Mucosa of stomach (tissue), 1 donor: ENCODE data around the gene ZBTB38.

Experiments used
- H3K27me3 ChIP-seq: one replicate; pipeline ENCODE4 v1.7.0; 2013; ENCODE audit warnings: mild to moderate bottlenecking, low read length; ENCODE audit not compliant: control insufficient read depth, insufficient read depth
- H3K36me3 ChIP-seq: one replicate; pipeline ENCODE4 v1.7.0; 2013; ENCODE audit warnings: low read length; ENCODE audit not compliant: control insufficient read depth, insufficient read depth
- H3K4me1 ChIP-seq: one replicate; pipeline ENCODE4 v1.7.0; 2013; ENCODE audit warnings: mild to moderate bottlenecking, low read length; ENCODE audit not compliant: control insufficient read depth, insufficient read depth
- H3K4me3 ChIP-seq: one replicate; pipeline ENCODE4 v1.7.0; 2013; ENCODE audit warnings: low read length
- H3K9ac ChIP-seq: one replicate; pipeline ENCODE4 v1.7.0; 2013; ENCODE audit warnings: mild to moderate bottlenecking, low read length, moderate library complexity
- H3K9me3 ChIP-seq: one replicate; pipeline ENCODE4 v1.7.0; 2013; ENCODE audit warnings: mild to moderate bottlenecking, low read length, moderate library complexity; ENCODE audit not compliant: control insufficient read depth
- donor health status: Pancreatic carcinoma.

Gene ZBTB38

GRCh38 chr3:141405025-141405424 lies 36.7 kb downstream of the ZBTB38 start:
- H3K4me3 ChIP-seq, result no peak overlapping the region
- no peaks in the 10 kb centered on the region for H3K9me3 ChIP-seq
- no peaks in the 10 kb centered on the region for H3K27me3 ChIP-seq
- H3K36me3 ChIP-seq, result peaks cover 4% of the 10 kb centered on the region
- H3K9ac ChIP-seq, result no peak overlapping the region
- peaks cover 28% of the 10 kb centered on the region for H3K4me1 ChIP-seq

- H3K9me3 ChIP-seq, result no peaks in the 10 kb centered on the region
- H3K4me1 ChIP-seq, result peaks cover 29% of the 10 kb centered on the region
- peaks cover 4% of the 10 kb centered on the region for H3K36me3 ChIP-seq
- H3K9ac ChIP-seq, result no peak overlapping the region
- no peak overlapping the region for H3K4me3 ChIP-seq
- H3K27me3 ChIP-seq, result no peaks in the 10 kb centered on the region
Observed at GRCh38 chr3:141405591-141405990, 37.3 kb downstream of the ZBTB38 start.

- H3K27me3 ChIP-seq, result no peaks in the 10 kb centered on the region
- H3K4me3 ChIP-seq, result no peak overlapping the region
- H3K9ac ChIP-seq, result no peak overlapping the region
- peaks cover 34% of the 10 kb centered on the region for H3K4me1 ChIP-seq
- H3K9me3 ChIP-seq, result no peaks in the 10 kb centered on the region
- H3K36me3 ChIP-seq, result peaks cover 4% of the 10 kb centered on the region
Observed at GRCh38 chr3:141406265-141406664, 38.0 kb downstream of the ZBTB38 start.

GRCh38 chr3:141407047-141407446 lies 38.7 kb downstream of the ZBTB38 start:
- Histone ChIP-seq H3K9me3 (no peaks in the 10 kb centered on the region), H3K4me1 (peaks cover 36% of the 10 kb centered on the region), H3K27me3 (no peaks in the 10 kb centered on the region), H3K36me3 (peaks cover 4% of the 10 kb centered on the region), H3K9ac (no peak overlapping the region), H3K4me3 (no peak overlapping the region)

- H3K36me3 ChIP-seq, result peaks cover 4% of the 10 kb centered on the region
- no peak overlapping the region for H3K4me3 ChIP-seq
- H3K27me3 ChIP-seq, result no peaks in the 10 kb centered on the region
- H3K9ac ChIP-seq, result no peak overlapping the region
- H3K9me3 ChIP-seq, result no peaks in the 10 kb centered on the region
- H3K4me1 ChIP-seq, result peaks cover 43% of the 10 kb centered on the region
Observed at GRCh38 chr3:141407825-141408224, 39.5 kb downstream of the ZBTB38 start.

GRCh38 chr3:141408596-141408995 lies 40.3 kb downstream of the ZBTB38 start:
- no peak overlapping the region for H3K9ac ChIP-seq
- H3K9me3 ChIP-seq, result no peaks in the 10 kb centered on the region
- H3K36me3 ChIP-seq, result peaks cover 4% of the 10 kb centered on the region
- no peaks in the 10 kb centered on the region for H3K27me3 ChIP-seq
- peaks cover 51% of the 10 kb centered on the region for H3K4me1 ChIP-seq
- H3K4me3 ChIP-seq, result no peak overlapping the region

- no peaks in the 10 kb centered on the region for H3K27me3 ChIP-seq
- peaks cover 4% of the 10 kb centered on the region for H3K36me3 ChIP-seq
- H3K9me3 ChIP-seq, result no peaks in the 10 kb centered on the region
- H3K4me3 ChIP-seq, result no peak overlapping the region
- H3K4me1 ChIP-seq, result peaks cover 58% of the 10 kb centered on the region
- H3K9ac ChIP-seq, result peak overlapping the region; percentile 9
Observed at GRCh38 chr3:141409940-141410241, 41.6 kb downstream of the ZBTB38 start.

- Histone ChIP-seq H3K9ac (peak overlapping the region; percentile 9), H3K36me3 (peaks cover 7% of the 10 kb centered on the region), H3K27me3 (no peaks in the 10 kb centered on the region), H3K4me1 (peaks cover 63% of the 10 kb centered on the region), H3K4me3 (no peak overlapping the region), H3K9me3 (no peaks in the 10 kb centered on the region)
Observed at GRCh38 chr3:141410408-141410807, 42.1 kb downstream of the ZBTB38 start.

GRCh38 chr3:141410846-141411245 lies 42.5 kb downstream of the ZBTB38 start:
- peaks cover 65% of the 10 kb centered on the region for H3K4me1 ChIP-seq
- H3K9ac ChIP-seq, result peak overlapping the region; percentile 9
- H3K4me3 ChIP-seq, result no peak overlapping the region
- H3K36me3 ChIP-seq, result peaks cover 10% of the 10 kb centered on the region
- no peaks in the 10 kb centered on the region for H3K27me3 ChIP-seq
- no peaks in the 10 kb centered on the region for H3K9me3 ChIP-seq

GRCh38 chr3:141411251-141411771 lies 43.0 kb downstream of the ZBTB38 start:
- Histone ChIP-seq H3K9me3 (no peaks in the 10 kb centered on the region), H3K9ac (peak overlapping the region; percentile 9), H3K4me1 (peaks cover 65% of the 10 kb centered on the region), H3K36me3 (peaks cover 9% of the 10 kb centered on the region), H3K27me3 (no peaks in the 10 kb centered on the region), H3K4me3 (no peak overlapping the region)

GRCh38 chr3:141412087-141412935 lies 44.0 kb downstream of the ZBTB38 start:
- Histone ChIP-seq H3K9me3 (no peaks in the 10 kb centered on the region), H3K4me3 (peak overlapping the region; percentile 64), H3K36me3 (peaks cover 6% of the 10 kb centered on the region), H3K9ac (peak overlapping the region; percentile 86), H3K27me3 (no peaks in the 10 kb centered on the region), H3K4me1 (peaks cover 65% of the 10 kb centered on the region)

GRCh38 chr3:141412936-141413354 lies 44.6 kb downstream of the ZBTB38 start:
- Histone ChIP-seq H3K9ac (peak overlapping the region; percentile 86), H3K4me3 (peak overlapping the region; percentile 64), H3K27me3 (no peaks in the 10 kb centered on the region), H3K9me3 (no peaks in the 10 kb centered on the region), H3K36me3 (peaks cover 6% of the 10 kb centered on the region), H3K4me1 (peaks cover 65% of the 10 kb centered on the region)
